Thymus (tissue), 11 donors: ENCODE results near the gene NCAM1. TPM values are rescaled to one million over a fixed set of nuclear protein-coding genes. Genes with fewer than 3 reads are reported as not detected.
A peak's percentile ranks its signal among the peaks of the same experiment; 100 is the strongest.

Source experiments
- DNase-seq, 9 donors: peaks; one replicate each; pipeline ENCODE4 v3.0.0-alpha.2; 2013; ENCODE audit warnings: low spot score in 9 of 9, low read depth in 6 of 9, missing footprints in 1 of 9
- H3K27ac ChIP-seq, 2 donors: one replicate each; pipeline ENCODE4 v1.5.1; 2013; ENCODE audit warnings: control low read depth in 1 of 2, low read depth in 1 of 2, low read length in 1 of 2, mild to moderate bottlenecking in 1 of 2, moderate library complexity in 1 of 2
- H3K27me3 ChIP-seq, 2 donors: one replicate each; pipeline ENCODE4 v1.5.1; 2013; ENCODE audit warnings: low read length in 1 of 2; ENCODE audit not compliant: control insufficient read depth in 2 of 2, insufficient read depth in 1 of 2
- H3K36me3 ChIP-seq, 2 donors: one replicate each; pipeline ENCODE4 v1.5.1; 2013; ENCODE audit warnings: low read length in 1 of 2, mild to moderate bottlenecking in 1 of 2, moderate library complexity in 1 of 2; ENCODE audit not compliant: control insufficient read depth in 2 of 2, insufficient read depth in 2 of 2
- H3K4me1 ChIP-seq, 2 donors: one replicate each; pipeline ENCODE4 v1.5.1; 2013; ENCODE audit warnings: low read length in 2 of 2; ENCODE audit not compliant: control insufficient read depth in 2 of 2, insufficient read depth in 2 of 2
- H3K4me3 ChIP-seq, 2 donors: one replicate each; pipeline ENCODE4 v1.5.1; 2013; ENCODE audit warnings: low read length in 2 of 2, control low read depth in 1 of 2, mild to moderate bottlenecking in 1 of 2
- H3K9me3 ChIP-seq, 2 donors: one replicate each; pipeline ENCODE4 v1.5.1; 2013; ENCODE audit warnings: low read length in 1 of 2, mild to moderate bottlenecking in 1 of 2; ENCODE audit not compliant: control insufficient read depth in 2 of 2, insufficient read depth in 1 of 2
- WGBS: extraction: QIAGEN DNeasy Blood & Tissue Kit; methylation state at CpG from one replicate; pipeline ENCODE4 v1.1.7; 2013; 5-methylcytosine and 5-hydroxymethylcytosine counted together
- polyA plus RNA-seq: library from polyadenylated mRNA; stranded (reverse); fragments of 200-250 nt; gene quantifications from one replicate; pipeline ENCODE4 v1.2.3, GENCODE V29; 2013
- total RNA-seq: library from RNA; stranded (reverse); fragments of 120-200 nt; gene quantifications from one replicate; pipeline ENCODE4 v1.2.4, GENCODE V29; 2013
- donor health status: healthy.

The NCAM1 gene
- total and polyA plus RNA-seq, 2 donors = 0.47 to 0.68 TPM

GRCh38 chr11:113106507-113106906, 145.3 kb downstream of the NCAM1 start:
- H3K4me1 ChIP-seq = no peaks in the 10 kb centered on the region
- DNase-seq = no peak
- H3K4me3 ChIP-seq = no peak overlapping the region
- H3K27ac ChIP-seq = no peak overlapping the region
- 65% methylated on average over 2 of the region's 2 CpGs for WGBS
- H3K27me3 ChIP-seq = no peaks in the 10 kb centered on the region
- H3K9me3 ChIP-seq = no peaks in the 10 kb centered on the region
- no peaks in the 10 kb centered on the region for H3K36me3 ChIP-seq

GRCh38 chr11:113110046-113110445, 148.8 kb downstream of the NCAM1 start:
- H3K27ac ChIP-seq = no peak overlapping the region
- no peaks in the 10 kb centered on the region for H3K9me3 ChIP-seq
- H3K27me3 ChIP-seq = no peaks in the 10 kb centered on the region
- no peak for DNase-seq
- 93% methylated on average over 1 of the region's 1 CpG for WGBS
- H3K36me3 ChIP-seq = no peaks in the 10 kb centered on the region
- no peaks in the 10 kb centered on the region for H3K4me1 ChIP-seq
- H3K4me3 ChIP-seq = no peak overlapping the region

GRCh38 chr11:113111156-113111555, 149.9 kb downstream of the NCAM1 start:
- DNase-seq = no peak
- Histone ChIP-seq H3K4me3 (no peak overlapping the region), H3K27me3 (no peaks in the 10 kb centered on the region), H3K9me3 (no peaks in the 10 kb centered on the region), H3K4me1 (no peaks in the 10 kb centered on the region), H3K27ac (no peak overlapping the region), H3K36me3 (no peaks in the 10 kb centered on the region)
- 91% methylated on average over 2 of the region's 2 CpGs for WGBS

GRCh38 chr11:113112307-113112706, 151.1 kb downstream of the NCAM1 start:
- H3K36me3 ChIP-seq = no peaks in the 10 kb centered on the region
- WGBS = 71% methylated on average over 3 of the region's 3 CpGs

GRCh38 chr11:113113801-113114704, 152.8 kb downstream of the NCAM1 start:
- Histone ChIP-seq H3K27ac (no peak overlapping the region), H3K9me3 (no peaks in the 10 kb centered on the region), H3K4me3 (no peak overlapping the region), H3K27me3 (no peaks in the 10 kb centered on the region), H3K4me1 (no peaks in the 10 kb centered on the region), H3K36me3 (no peaks in the 10 kb centered on the region)
- peak in 2 of 9 donors; percentile 4 to 8 for DNase-seq
- 77% methylated on average over 5 of the region's 5 CpGs for WGBS

More at GRCh38 chr11:113112307-113112706, 151.1 kb downstream of the NCAM1 start:
- Histone ChIP-seq H3K27me3 (no peaks in the 10 kb centered on the region), H3K4me3 (no peak overlapping the region), H3K4me1 (no peaks in the 10 kb centered on the region), H3K9me3 (no peaks in the 10 kb centered on the region), H3K27ac (no peak overlapping the region)
- DNase-seq = no peak

GRCh38 chr11:113114705-113115027, 153.4 kb downstream of the NCAM1 start:
- 78% methylated on average over 3 of the region's 3 CpGs for WGBS
- H3K4me1 ChIP-seq = no peaks in the 10 kb centered on the region
- H3K27me3 ChIP-seq = no peaks in the 10 kb centered on the region
- no peak for DNase-seq
- no peaks in the 10 kb centered on the region for H3K36me3 ChIP-seq
- H3K9me3 ChIP-seq = no peaks in the 10 kb centered on the region
- no peak overlapping the region for H3K27ac ChIP-seq
- H3K4me3 ChIP-seq = no peak overlapping the region

- Histone ChIP-seq H3K27ac (no peak overlapping the region), H3K36me3 (no peaks in the 10 kb centered on the region), H3K9me3 (no peaks in the 10 kb centered on the region), H3K27me3 (no peaks in the 10 kb centered on the region), H3K4me1 (no peaks in the 10 kb centered on the region), H3K4me3 (no peak overlapping the region)
- no peak for DNase-seq
- WGBS = 95% methylated on average over 1 of the region's 1 CpG
Measured at GRCh38 chr11:113118104-113118503, 156.9 kb downstream of the NCAM1 start.

GRCh38 chr11:113119074-113119473, 157.9 kb downstream of the NCAM1 start:
- H3K27me3 ChIP-seq = no peaks in the 10 kb centered on the region
- no peaks in the 10 kb centered on the region for H3K9me3 ChIP-seq
- no peaks in the 10 kb centered on the region for H3K36me3 ChIP-seq
- 70% methylated on average over 3 of the region's 3 CpGs for WGBS
- no peaks in the 10 kb centered on the region for H3K4me1 ChIP-seq
- no peak overlapping the region for H3K4me3 ChIP-seq
- H3K27ac ChIP-seq = no peak overlapping the region
- DNase-seq = no peak

- DNase-seq = no peak
- H3K4me1 ChIP-seq = no peaks in the 10 kb centered on the region
- no peaks in the 10 kb centered on the region for H3K36me3 ChIP-seq
- no peak overlapping the region for H3K27ac ChIP-seq
- H3K4me3 ChIP-seq = no peak overlapping the region
- 85% methylated on average over 4 of the region's 4 CpGs for WGBS
- no peaks in the 10 kb centered on the region for H3K27me3 ChIP-seq
- no peaks in the 10 kb centered on the region for H3K9me3 ChIP-seq
Measured at GRCh38 chr11:113119966-113120736, 158.9 kb downstream of the NCAM1 start.
